HG03175 (cell line): ENCODE results near the gene CNR2.
"Not testable (repeated sequence)": the region's sequence is repeated elsewhere in the genome, so short reads cannot be mapped to it uniquely, and the experiment has no call there.

Experiments used
- ATAC-seq: cut with Tn5 transposase; IDR thresholded peaks from one replicate; pipeline ENCODE4 v1.9.1; 2021; ENCODE audit warnings: mild to moderate bottlenecking, moderate library complexity; ENCODE audit not compliant: unreplicated experiment

The CNR2 gene

GRCh38 chr1:23913212-23913880 lies at the start of gene CNR2:
CNR2 (minus strand) TSS chr1:23913362; CDS start chr1:23875617, 37,745 bp downstream.
- ATAC-seq: no peak

GRCh38 chr1:23960291-23961020 lies 47.3 kb upstream of the CNR2 start:
- ATAC-seq: no peak

GRCh38 chr1:23959461-23960290 lies 46.5 kb upstream of the CNR2 start, which contains the start of gene PNRC2:
PNRC2 (plus strand) TSS chr1:23959828; CDS start chr1:23961458, 1,630 bp downstream.
- ATAC-seq: peak; percentile 80

GRCh38 chr1:23958810-23959460 lies 45.8 kb upstream of the CNR2 start:
- peak; percentile 72 for ATAC-seq

GRCh38 chr1:23958040-23958809 lies 45.1 kb upstream of the CNR2 start:
- not testable (repeated sequence) for ATAC-seq

GRCh38 chr1:23957096-23957495 lies 43.9 kb upstream of the CNR2 start:
- no peak for ATAC-seq

GRCh38 chr1:23953020-23953419 lies 39.9 kb upstream of the CNR2 start:
- ATAC-seq: no peak

- ATAC-seq: no peak
Observed at GRCh38 chr1:23947366-23947765, 34.2 kb upstream of the CNR2 start.

- no peak for ATAC-seq
Observed at GRCh38 chr1:23936481-23937176, 23.5 kb upstream of the CNR2 start.

GRCh38 chr1:23931491-23931880 lies 18.3 kb upstream of the CNR2 start:
- ATAC-seq: no peak

GRCh38 chr1:23930861-23931490 lies 17.8 kb upstream of the CNR2 start:
- ATAC-seq: no peak

GRCh38 chr1:23930270-23930669 lies 17.1 kb upstream of the CNR2 start:
- no peak for ATAC-seq

GRCh38 chr1:23928789-23929188 lies 15.6 kb upstream of the CNR2 start:
- no peak for ATAC-seq

- no peak for ATAC-seq
Observed at GRCh38 chr1:23927097-23927496, 13.9 kb upstream of the CNR2 start.

GRCh38 chr1:23925279-23925678 lies 12.1 kb upstream of the CNR2 start:
- ATAC-seq: no peak

GRCh38 chr1:23924601-23925000 lies 11.4 kb upstream of the CNR2 start:
- ATAC-seq: no peak

- ATAC-seq: no peak
Observed at GRCh38 chr1:23923592-23924499, 10.7 kb upstream of the CNR2 start.

GRCh38 chr1:23922321-23922943 lies 9.3 kb upstream of the CNR2 start:
- no peak for ATAC-seq
